ENCODE data around the gene BCR.

Gene BCR

DNA sequence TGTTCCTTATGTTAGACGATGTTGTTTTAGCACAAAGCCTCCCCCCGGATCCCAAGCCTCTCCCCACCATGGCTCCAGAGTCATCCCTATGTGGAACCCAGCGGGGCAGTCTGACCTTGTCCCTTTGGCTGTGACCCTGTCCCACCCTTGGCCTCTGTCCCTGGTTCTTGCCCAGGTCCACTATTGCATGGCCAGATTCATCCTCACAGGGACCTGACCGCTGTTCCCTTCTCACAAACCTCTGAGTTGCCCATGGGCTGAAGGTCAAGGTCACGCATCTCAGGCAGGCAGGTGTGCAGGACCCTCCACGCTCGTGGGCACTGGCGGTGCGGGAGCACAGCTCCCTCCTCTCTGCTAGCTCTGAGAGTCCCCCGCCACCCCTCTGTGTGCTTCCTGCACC lies 39.0 kb downstream of the BCR start:
- peaks cover 37% of the 10 kb centered on the region for H3K4me1 ChIP-seq (ENCODE audit: insufficient read depth, insufficient read length)
- H3K4me3 ChIP-seq (ENCODE audit: insufficient read length, low read depth), result no peak overlapping the region
- DNase-seq (ENCODE audit: low read depth, low spot score), result no peak
- TF ChIP-seq YY1 (IDR thresholded peaks at IDR 0.05; ENCODE audit: insufficient read depth, insufficient read length), result no peak
- no peak for TF ChIP-seq SUZ12 (IDR thresholded peaks at IDR 0.05; ENCODE audit: extremely low read depth, insufficient read depth, insufficient read length)
- no peaks in the 10 kb centered on the region for H3K27me3 ChIP-seq (ENCODE audit: insufficient read depth, insufficient read length)
- peaks cover 6% of the 10 kb centered on the region for H3K36me3 ChIP-seq (ENCODE audit: insufficient read depth, insufficient read length, low read length)
- H3K9ac ChIP-seq (ENCODE audit: insufficient read length, low read depth), result no peak overlapping the region
- no peaks in the 10 kb centered on the region for H3K9me3 ChIP-seq (ENCODE audit: insufficient read depth, low read length)

DNA sequence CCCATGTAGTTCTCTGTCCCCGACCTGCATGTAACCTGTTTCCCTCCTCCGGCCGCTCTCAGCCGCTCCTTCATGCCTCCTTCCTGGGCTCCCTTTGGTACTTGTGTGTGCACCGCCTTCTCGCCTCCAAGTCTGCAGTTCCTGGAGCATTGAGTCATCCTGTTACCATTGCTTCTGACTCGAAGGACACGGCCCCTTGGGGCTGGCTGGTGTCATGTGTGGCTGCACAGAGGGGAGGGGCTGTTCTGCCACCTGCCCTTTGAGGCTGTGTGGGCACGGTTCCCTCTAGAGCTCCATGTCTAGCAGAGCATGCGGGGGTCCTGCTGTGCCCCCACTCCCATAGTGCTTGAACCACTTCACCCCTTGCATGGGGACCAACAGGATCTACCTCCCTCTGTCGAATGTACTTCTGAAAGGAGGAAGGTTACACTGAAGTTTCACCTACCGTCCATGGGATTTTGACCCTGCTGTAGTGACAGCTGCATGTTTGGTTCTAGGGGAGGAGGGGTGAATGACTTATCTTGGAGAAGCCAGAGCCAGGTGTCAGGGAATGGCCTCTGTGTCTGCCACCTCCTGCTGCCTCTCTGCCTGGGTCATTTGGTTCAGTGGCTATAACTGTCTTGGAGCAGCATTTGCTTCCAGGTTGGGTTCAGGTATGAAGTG lies 39.6 kb downstream of the BCR start:
- no peak overlapping the region for H3K4me3 ChIP-seq (ENCODE audit: insufficient read length, low read depth)
- H3K4me1 ChIP-seq (ENCODE audit: insufficient read depth, insufficient read length), result peaks cover 37% of the 10 kb centered on the region

GRCh38 chr22:23220485-23221350 lies 40.4 kb downstream of the BCR start:
- no peak overlapping the region for H3K9ac ChIP-seq (ENCODE audit: insufficient read length, low read depth)
- TF ChIP-seq SUZ12 (IDR thresholded peaks at IDR 0.05; ENCODE audit: extremely low read depth, insufficient read depth, insufficient read length) (no peak), ZNF274 (IDR thresholded peaks at IDR 0.05; ENCODE audit: low read depth, low read length) (no peak), YY1 (IDR thresholded peaks at IDR 0.05; ENCODE audit: insufficient read depth, insufficient read length) (no peak)
- H3K36me3 ChIP-seq (ENCODE audit: insufficient read depth, insufficient read length, low read length), result peaks cover 6% of the 10 kb centered on the region
- no peak overlapping the region for H3K4me3 ChIP-seq (ENCODE audit: insufficient read length, low read depth)
- no peaks in the 10 kb centered on the region for H3K27me3 ChIP-seq (ENCODE audit: insufficient read depth, insufficient read length)
- DNase-seq (ENCODE audit: low read depth, low spot score), result no peak
- no peaks in the 10 kb centered on the region for H3K9me3 ChIP-seq (ENCODE audit: insufficient read depth, low read length)
- H3K4me1 ChIP-seq (ENCODE audit: insufficient read depth, insufficient read length), result peaks cover 37% of the 10 kb centered on the region

More for the DNA sequence above, 39.6 kb downstream of the BCR start:
- Histone ChIP-seq H3K9ac (ENCODE audit: insufficient read length, low read depth) (no peak overlapping the region), H3K36me3 (ENCODE audit: insufficient read depth, insufficient read length, low read length) (peaks cover 6% of the 10 kb centered on the region), H3K9me3 (ENCODE audit: insufficient read depth, low read length) (no peaks in the 10 kb centered on the region), H3K27me3 (ENCODE audit: insufficient read depth, insufficient read length) (no peaks in the 10 kb centered on the region)
- TF ChIP-seq SUZ12 (IDR thresholded peaks at IDR 0.05; ENCODE audit: extremely low read depth, insufficient read depth, insufficient read length) (no peak), ZNF274 (IDR thresholded peaks at IDR 0.05; ENCODE audit: low read depth, low read length) (no peak), YY1 (IDR thresholded peaks at IDR 0.05; ENCODE audit: insufficient read depth, insufficient read length) (no peak)
- no peak for DNase-seq (ENCODE audit: low read depth, low spot score)

DNA sequence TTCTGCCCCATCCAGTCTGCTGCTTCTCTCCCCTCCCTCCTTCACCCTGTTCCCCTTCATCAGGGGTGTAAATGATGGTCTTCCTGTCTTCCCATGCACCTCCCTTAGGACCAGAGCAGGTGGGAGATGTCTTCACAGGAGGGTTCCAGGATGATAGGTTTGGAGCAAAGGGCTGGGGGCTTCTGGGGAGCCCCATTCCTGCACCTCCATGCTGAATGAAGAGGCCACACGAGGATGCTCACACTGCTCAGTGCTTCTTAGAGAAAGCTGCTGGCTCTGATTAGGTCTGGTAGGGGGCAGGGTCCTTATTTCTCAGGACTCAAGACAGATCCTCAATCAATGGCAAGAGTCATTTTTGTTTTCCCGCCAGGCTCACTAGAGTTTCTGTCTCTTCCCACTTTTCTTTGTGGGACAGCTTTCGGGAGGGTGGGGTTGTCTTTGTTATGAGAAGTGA lies 41.1 kb downstream of the BCR start:
- H3K36me3 ChIP-seq (ENCODE audit: insufficient read depth, insufficient read length, low read length), result peaks cover 6% of the 10 kb centered on the region
- H3K27me3 ChIP-seq (ENCODE audit: insufficient read depth, insufficient read length), result no peaks in the 10 kb centered on the region
- H3K9me3 ChIP-seq (ENCODE audit: insufficient read depth, low read length), result no peaks in the 10 kb centered on the region
- H3K4me3 ChIP-seq (ENCODE audit: insufficient read length, low read depth), result no peak overlapping the region
- DNase-seq (ENCODE audit: low read depth, low spot score), result no peak
- H3K4me1 ChIP-seq (ENCODE audit: insufficient read depth, insufficient read length), result peaks cover 37% of the 10 kb centered on the region
- TF ChIP-seq YY1 (IDR thresholded peaks at IDR 0.05; ENCODE audit: insufficient read depth, insufficient read length), result no peak
- no peak for TF ChIP-seq ZNF274 (IDR thresholded peaks at IDR 0.05; ENCODE audit: low read depth, low read length)
- no peak for TF ChIP-seq SUZ12 (IDR thresholded peaks at IDR 0.05; ENCODE audit: extremely low read depth, insufficient read depth, insufficient read length)
- H3K9ac ChIP-seq (ENCODE audit: insufficient read length, low read depth), result no peak overlapping the region

DNA sequence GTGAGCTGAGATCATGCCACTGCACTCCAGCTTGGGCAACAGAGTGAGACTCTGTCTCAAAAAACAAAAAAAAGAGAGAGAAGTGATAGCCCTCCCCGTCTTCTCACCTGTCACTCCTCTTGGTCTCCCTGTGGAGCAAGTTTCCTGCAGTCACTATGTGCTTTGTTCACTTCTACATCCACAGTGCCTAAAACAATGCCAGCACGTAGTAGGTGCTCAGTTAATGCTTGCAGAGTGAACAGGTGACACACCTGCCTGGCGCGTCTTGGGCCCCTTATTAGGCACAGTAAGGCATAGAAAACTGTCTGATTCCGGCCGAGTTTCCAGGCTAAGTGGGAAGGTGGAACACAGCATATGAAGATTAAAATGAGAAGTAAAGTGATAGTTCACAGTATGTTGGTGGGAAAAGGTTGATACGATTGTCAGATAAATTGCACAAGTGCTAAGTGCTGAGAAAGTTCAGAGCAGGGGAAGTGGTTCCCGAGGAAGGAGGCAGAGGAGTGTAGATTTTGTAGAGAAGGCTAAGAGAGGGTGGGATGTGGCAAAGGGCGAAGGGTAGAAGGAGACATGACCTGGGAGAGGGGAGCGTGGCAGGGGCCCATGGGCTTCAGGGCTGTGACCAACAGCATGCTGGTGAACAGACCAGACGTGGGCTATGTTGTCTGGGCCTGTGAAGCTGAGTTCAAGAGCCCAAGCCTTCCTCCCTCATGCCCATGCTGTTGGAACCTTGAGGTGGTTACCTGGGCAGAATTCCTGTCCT lies 41.9 kb downstream of the BCR start:
- Histone ChIP-seq H3K27me3 (ENCODE audit: insufficient read depth, insufficient read length) (no peaks in the 10 kb centered on the region), H3K9me3 (ENCODE audit: insufficient read depth, low read length) (no peaks in the 10 kb centered on the region), H3K9ac (ENCODE audit: insufficient read length, low read depth) (no peak overlapping the region), H3K36me3 (ENCODE audit: insufficient read depth, insufficient read length, low read length) (peaks cover 6% of the 10 kb centered on the region), H3K4me1 (ENCODE audit: insufficient read depth, insufficient read length) (peaks cover 33% of the 10 kb centered on the region), H3K4me3 (ENCODE audit: insufficient read length, low read depth) (no peak overlapping the region)
- TF ChIP-seq YY1 (IDR thresholded peaks at IDR 0.05; ENCODE audit: insufficient read depth, insufficient read length) (no peak), ZNF274 (IDR thresholded peaks at IDR 0.05; ENCODE audit: low read depth, low read length) (no peak), SUZ12 (IDR thresholded peaks at IDR 0.05; ENCODE audit: extremely low read depth, insufficient read depth, insufficient read length) (no peak)
- DNase-seq (ENCODE audit: low read depth, low spot score), result no peak

DNA sequence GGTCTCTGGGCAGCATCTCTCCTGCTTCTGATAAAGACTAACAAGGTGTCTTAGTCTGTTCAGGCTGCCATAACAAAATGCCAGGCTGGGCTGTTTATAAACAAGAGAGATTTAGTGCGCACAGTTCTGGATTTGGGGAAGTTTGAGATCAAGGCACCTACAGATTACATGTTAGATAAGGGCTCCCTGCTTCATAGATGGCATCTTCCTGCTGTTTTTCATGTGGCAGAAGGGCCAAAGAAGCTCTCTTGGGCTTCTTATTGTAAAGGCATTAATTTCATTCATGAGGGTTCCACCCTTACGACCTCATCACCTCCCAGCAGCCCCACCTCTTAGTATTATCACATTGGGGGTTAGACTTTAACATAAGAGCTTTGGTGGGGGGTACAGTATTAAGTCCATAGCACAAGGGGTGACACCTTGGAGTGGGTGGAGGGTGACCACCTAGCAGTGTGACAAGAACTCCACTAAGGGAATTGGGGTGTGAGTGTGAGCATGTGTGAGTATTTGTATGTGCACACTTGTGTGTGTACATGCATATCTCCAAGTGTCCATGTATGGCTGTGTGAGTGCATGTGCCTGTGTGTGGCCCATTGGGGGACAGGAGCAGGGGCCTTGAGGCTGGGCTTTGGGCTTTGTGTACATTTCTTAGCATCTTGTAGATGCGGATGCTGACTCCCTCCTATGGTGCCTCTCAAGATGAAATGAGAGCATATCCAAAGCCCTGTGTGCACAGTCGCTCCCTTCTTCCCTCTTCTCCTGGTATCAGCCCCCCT lies 42.7 kb downstream of the BCR start:
- no peak overlapping the region for H3K4me3 ChIP-seq (ENCODE audit: insufficient read length, low read depth)
- no peak for DNase-seq (ENCODE audit: low read depth, low spot score)
- TF ChIP-seq ZNF274 (IDR thresholded peaks at IDR 0.05; ENCODE audit: low read depth, low read length) (no peak), SUZ12 (IDR thresholded peaks at IDR 0.05; ENCODE audit: extremely low read depth, insufficient read depth, insufficient read length) (no peak), YY1 (IDR thresholded peaks at IDR 0.05; ENCODE audit: insufficient read depth, insufficient read length) (no peak)
- no peaks in the 10 kb centered on the region for H3K27me3 ChIP-seq (ENCODE audit: insufficient read depth, insufficient read length)
- H3K36me3 ChIP-seq (ENCODE audit: insufficient read depth, insufficient read length, low read length), result peaks cover 6% of the 10 kb centered on the region
- peaks cover 32% of the 10 kb centered on the region for H3K4me1 ChIP-seq (ENCODE audit: insufficient read depth, insufficient read length)
- H3K9ac ChIP-seq (ENCODE audit: insufficient read length, low read depth), result no peak overlapping the region
- H3K9me3 ChIP-seq (ENCODE audit: insufficient read depth, low read length), result peaks cover 6% of the 10 kb centered on the region

Measured in NT2/D1 (cell line).